ENCODE data around the gene LAMB4.

GRCh38 chr7:108138911-108139310 lies 8.8 kb upstream of the LAMB4 start:
- TF ChIP-seq POLR2A (IDR thresholded peaks at IDR 0.05; ENCODE audit: low read depth, low read length) (no peak), TAF1 (IDR thresholded peaks at IDR 0.05; ENCODE audit: borderline replicate concordance, low read depth, low read length) (no peak), POLR2AphosphoS5 (IDR thresholded peaks at IDR 0.05; ENCODE audit: low read depth, low read length) (no peak)
